Measurements from ENCODE around the gene HHAT.

HHAT gene

DNA sequence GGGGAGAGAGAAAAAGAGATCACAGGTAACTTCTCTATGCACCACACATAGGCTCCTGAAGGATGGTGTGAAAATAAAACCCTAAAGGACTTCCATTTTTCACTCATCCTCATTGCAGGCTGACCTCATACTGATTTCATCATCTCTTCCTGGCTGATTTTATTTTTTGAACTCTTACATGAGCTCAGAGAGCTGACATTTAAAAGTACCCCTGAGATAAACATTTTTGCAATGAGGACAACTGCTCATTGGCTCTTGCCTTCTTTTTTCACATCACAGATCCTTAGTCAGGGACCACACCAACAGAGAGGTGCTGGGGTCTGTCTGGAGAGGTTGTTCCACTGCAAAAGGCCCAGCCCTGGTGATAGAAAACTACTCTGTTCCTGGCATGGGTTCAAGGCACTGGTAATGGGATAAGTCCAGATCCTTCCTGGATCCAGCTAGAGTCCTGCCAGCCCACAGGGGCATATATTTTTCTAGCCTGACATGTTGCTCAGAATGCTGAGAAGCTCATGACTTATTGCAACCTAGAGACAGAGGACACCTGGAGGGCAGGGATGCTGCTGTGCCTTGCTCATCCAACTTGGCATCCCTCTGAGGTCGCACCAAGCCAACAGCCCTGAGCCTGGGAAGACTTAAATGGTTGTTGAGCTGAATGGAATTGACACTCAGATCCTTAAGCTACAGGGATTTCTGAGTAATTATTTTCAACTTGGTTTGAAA lies 360.0 kb downstream of the HHAT start:
- DNase-seq (ENCODE audit: low spot score), result no peak

DNA sequence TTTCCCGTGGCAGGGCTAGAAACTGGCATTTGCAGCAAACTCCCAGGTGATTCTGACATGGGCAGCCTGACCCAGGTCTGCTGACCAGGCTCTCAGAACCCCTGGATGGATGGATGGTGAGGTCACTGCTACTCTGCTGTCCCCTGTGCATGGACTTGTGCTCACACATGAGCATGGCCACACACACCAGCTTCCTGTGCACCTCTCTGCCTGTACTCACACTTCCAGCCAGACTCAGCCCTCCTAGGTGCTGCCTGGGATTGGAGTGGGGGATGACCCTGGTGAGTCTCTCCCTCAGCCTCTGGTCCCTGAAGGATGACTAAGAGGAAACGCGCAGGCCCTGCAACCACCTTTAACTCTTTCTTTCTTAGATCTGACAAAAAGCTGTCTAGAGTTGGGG lies 361.1 kb downstream of the HHAT start:
- DNase-seq (ENCODE audit: low spot score), result no peak

DNA sequence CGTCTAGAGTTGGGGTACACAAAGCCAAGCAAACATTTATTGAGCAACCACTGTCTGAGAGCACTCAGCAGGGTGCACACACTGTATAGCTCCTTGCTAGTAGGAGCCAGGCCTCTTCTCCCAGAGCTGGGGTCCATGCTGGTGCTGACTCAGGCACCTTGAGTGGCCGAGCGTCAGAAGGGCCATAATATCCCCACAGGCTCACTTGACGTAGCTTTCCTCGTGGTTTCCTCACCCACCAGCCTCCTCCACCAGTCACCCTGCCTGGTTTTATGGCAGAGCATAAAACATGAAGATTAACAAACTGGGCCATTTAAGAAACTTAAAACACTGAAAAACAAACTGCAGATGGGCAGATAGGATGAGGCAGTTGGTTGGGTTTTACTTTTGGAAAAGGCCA lies 361.5 kb downstream of the HHAT start:
- no peak for DNase-seq (ENCODE audit: low spot score)

GRCh38 chr1:210691039-210691610 lies 362.4 kb downstream of the HHAT start:
- DNase-seq (ENCODE audit: low spot score), result no peak

DNA sequence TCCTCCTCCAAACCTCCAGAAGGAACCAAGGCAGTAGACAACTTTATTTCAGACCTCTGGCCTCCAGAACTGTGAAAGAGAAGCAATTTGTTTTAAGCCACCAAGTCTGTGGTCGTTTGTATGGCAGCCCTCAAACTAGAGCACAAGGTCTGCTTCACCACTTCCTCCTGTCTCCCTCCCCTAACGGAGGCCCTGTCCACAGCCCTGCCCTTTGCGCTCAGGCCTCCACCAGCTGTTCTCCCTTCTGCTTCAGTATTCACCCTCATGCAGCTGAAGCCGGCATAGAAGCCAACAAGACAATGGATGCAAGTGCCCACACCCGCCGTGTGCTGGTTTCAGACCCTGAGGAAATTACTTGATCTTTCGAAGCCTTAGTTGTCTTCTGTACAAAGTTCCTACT lies 364.1 kb downstream of the HHAT start:
- no peak for DNase-seq (ENCODE audit: low spot score)

DNA sequence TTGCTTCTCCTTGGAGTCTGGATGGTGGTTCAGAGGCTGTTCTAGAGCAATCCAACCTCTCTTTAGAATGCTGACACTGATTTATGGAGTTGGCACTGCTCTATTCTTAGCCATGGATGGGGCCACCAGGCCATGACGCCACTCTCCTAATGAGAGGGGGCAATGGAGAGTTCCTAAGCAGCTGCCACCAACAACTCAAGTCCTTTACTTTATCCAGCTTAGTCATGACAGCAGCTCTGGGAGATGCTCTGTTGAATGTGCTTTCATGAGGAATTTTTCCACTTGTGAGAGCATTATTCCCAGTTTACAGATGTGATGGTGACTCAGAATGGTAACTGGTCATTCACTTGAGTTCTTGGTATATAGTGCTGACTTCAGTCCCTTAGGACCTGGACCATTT lies 366.3 kb downstream of the HHAT start:
- no peak for DNase-seq (ENCODE audit: low spot score)

GRCh38 chr1:210696709-210697108 lies 368.0 kb downstream of the HHAT start:
- no peak for DNase-seq (ENCODE audit: low spot score)

DNA sequence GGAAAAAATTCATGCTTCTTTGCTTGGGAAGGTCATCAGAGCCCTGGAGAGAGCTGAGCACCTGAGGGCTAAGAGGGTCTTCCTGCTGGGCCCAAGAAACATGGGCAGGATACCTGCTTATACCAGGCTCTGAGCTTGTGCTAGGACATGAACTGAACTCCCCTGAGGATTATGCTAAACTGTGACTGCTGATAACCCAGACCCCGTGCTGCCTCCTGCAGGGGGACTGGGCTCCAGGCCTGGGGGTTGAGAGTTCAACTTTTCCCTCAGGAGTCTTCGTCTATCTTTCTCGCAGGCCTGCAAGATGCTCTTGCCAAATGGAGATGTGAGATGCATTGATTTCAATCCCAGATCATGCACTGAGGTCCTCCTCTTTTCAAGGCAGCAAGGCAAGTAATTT lies 368.5 kb downstream of the HHAT start:
- DNase-seq (ENCODE audit: low spot score), result no peak

DNA sequence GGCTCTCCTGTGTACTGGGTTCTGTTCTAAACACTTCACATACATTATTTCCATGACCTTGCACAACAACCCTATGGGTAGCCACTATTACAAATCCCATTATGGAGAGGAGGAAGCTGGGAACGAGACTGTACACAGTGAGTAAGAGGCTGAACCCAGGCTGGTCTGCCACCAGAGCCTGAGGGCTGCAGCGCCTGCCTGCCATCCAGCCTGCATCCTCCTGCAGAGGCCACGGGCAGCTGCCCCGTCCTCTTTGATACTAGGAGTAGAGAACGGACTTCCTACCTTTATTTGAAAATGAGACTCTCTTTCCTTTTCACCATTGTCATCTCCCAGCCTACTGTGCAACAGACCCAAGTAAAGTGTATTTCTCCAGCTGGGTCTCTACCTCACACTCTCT lies 370.0 kb downstream of the HHAT start:
- no peak for DNase-seq (ENCODE audit: low spot score)

DNA sequence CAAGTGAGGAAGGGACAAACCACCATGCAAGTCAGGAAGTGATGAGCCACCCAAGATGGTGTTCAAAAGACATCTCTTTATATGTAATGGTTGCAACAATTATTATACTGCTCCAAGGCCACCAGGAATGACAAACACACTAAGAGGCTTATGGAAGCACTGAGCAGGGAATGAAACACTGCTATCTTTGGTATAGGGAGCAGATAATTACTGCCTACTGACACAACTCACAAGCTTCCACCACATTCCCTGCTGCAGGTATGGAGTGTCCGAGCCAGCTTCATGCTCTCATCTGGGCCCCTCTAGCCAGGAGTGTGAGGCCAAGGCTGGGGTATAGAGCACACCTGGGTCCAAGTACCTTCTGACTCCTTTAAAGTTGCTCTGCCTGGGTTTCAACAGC lies 371.4 kb downstream of the HHAT start:
- no peak for DNase-seq (ENCODE audit: low spot score)

DNA sequence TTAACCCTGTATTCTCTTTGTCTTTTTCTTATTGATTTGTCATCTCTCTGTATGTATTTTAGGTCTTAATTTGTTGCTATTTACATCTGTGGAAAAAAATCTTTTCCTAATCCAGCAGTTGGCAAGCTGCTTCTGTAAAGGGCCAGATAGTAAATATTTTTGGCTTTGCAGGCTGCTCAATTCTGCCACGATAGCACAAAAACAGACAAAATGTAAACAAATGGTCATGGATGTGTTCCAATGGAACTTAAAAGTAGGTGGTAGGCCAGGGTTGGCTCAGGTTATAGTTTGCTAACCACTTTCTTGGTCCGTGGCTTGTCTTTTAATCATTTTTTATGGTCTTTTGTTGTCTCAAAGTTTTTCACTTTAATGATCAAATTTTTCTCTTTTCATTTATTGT lies 371.8 kb downstream of the HHAT start:
- DNase-seq (ENCODE audit: low spot score), result no peak

- DNase-seq (ENCODE audit: low spot score), result no peak
Measured at GRCh38 chr1:210702506-210702905, 373.8 kb downstream of the HHAT start.

DNA sequence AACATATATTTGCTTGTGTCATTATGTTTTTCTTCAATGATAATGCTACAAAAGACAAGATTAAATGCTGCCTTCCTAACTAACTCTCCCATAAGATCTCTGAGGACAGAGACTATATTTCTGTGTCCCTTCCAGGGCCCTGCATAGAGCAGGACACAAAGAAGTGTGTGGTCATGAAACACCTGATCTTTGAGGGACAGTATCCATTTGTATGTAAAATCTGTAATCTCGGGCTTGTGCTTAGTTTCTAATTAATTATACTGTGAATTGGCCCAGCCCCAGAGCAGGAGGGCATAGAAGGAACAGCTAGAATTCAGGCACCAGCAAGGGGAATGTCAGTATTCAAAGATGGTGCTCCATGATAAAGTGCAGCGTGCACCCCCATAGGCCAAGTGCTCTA lies 374.9 kb downstream of the HHAT start:
- DNase-seq (ENCODE audit: low spot score), result no peak

GRCh38 chr1:210705086-210705485 lies 376.4 kb downstream of the HHAT start:
- no peak for DNase-seq (ENCODE audit: low spot score)

DNA sequence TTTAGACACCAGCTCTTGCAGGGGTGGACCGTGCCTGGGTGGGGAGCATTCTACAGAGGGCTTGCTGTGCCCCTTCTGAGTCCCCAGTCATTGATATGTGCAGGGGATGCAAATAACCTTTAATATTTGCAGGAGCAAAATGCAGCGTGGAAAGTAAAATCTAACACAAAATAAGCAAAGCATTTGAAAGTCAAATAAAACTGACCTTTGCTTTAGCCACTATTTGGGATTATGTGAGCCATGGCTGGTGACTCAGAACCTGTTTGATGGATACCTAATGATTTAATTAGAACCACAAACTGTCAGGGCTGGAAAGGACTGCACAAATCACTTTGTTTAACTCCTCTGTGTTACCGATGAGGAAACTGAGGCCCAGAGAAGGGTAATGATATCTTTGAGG lies 377.5 kb downstream of the HHAT start:
- DNase-seq (ENCODE audit: low spot score), result no peak

DNA sequence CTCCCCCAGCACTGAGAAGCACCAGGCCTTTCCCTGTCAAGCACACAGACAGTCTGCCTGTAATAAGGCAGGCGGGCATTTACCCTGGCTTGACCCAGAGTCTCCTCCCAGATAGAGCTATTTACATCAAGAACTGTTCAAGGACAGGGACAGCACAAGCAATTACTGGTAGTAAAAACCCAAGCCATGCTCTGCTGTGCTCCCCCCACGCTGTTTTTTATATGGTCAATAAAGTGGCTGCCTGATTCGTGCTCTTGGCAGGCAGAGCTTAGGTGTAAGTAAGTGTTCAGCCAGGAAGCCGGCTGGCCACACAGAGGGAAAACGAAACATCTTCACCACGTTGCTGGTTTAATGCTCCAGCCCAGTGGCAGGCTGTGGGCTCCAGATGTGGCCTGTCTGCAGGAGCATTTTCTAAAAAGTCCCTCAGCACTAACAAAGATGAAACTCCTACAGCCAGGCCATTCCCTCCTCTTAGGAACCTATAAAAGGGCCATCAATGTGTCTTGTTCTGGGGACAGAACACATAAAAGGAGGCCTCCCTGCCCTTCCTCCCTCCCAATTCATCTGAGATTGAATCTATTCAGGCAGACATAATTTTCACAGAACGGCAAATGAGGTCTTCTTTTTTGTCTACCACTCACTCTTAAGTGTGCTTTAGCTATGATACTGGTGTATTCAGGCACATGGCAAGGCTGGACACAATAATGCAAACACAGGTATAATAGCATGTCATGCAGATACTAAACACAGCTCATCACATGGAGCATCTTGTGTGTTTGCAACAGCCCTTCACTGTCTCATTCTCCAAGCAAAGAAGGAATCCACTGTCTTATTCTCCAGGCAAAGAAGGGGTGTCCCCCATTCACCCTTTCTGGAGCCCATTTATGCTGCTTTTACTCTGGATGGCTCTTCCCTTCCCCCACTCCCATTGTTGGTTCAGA lies 378.9 kb downstream of the HHAT start:
- DNase-seq (ENCODE audit: low spot score), result no peak

DNA sequence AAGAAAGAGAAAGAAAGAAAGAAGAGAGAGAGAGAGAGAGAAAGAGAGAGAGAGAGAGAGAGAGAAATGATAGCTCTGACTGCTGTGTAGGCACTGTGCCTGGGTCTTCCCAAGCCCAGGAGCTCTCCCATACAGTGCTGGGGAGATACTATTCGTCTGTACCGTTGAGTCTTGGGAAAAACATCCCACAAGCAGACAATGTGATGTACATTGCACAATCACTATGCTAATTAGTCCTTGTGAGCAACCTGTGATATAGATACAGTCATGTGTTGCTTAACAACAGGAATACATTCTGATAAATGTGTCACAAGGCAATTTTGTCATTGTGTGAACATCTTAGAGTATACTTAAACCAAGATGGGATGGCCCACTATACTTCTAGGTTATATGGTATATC lies 381.0 kb downstream of the HHAT start:
- DNase-seq (ENCODE audit: low spot score), result no peak

DNA sequence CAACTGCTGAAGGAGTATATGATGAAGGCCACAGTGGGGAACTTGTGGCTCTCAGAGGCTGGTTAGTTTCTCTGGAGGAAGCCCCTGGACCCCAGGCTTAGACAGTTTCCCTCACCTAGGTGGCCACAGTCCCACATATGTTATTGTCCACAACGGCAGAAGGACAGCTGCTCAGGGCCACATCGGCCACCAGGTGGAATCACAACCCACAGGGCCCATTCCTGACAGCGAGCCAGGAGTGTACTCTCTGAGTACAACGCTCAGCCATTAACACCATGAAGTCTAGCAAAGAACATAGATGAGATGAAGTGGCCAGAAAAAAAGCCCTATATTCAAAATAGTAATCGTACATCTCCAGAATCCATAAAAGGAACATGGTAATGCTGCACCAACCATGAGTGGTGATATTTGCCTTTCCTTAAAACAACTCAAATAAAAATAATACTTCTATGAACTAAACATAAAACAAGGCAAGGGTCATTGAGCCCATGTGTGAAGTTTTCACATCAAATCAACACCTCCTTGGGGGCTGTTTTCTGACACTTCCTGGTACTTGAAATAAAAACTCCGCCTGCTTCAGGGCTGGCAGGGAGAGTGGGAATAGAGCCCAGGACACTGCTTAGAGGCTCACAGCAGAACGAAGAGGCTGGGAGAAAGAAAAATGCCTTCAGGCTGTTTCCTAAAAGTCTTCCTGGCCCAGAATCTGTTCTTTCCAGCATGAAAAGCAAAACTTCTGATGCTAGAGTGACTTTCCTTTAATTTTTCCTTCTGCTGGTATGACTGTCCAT lies 383.3 kb downstream of the HHAT start:
- DNase-seq (ENCODE audit: low spot score), result no peak

DNA sequence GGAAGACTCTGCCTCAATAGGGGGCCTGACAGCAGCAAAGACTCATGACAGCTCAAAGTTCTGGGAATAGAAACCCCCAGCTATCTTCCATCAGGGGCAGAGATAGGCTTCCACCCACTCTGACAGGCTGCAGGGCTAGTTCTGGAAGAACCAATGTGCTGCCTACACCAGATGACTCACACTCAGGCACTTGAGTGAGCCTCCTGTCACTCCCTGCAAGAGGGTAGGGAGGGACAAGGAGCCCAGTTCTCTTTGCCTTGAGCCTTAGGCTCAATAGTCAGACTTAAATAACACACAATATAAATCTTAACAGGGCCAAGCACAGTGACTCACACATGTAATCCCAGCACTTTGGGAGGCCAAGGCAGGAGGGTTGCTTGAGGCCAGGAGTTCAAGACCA lies 386.4 kb downstream of the HHAT start:
- no peak for DNase-seq (ENCODE audit: low spot score)

DNA sequence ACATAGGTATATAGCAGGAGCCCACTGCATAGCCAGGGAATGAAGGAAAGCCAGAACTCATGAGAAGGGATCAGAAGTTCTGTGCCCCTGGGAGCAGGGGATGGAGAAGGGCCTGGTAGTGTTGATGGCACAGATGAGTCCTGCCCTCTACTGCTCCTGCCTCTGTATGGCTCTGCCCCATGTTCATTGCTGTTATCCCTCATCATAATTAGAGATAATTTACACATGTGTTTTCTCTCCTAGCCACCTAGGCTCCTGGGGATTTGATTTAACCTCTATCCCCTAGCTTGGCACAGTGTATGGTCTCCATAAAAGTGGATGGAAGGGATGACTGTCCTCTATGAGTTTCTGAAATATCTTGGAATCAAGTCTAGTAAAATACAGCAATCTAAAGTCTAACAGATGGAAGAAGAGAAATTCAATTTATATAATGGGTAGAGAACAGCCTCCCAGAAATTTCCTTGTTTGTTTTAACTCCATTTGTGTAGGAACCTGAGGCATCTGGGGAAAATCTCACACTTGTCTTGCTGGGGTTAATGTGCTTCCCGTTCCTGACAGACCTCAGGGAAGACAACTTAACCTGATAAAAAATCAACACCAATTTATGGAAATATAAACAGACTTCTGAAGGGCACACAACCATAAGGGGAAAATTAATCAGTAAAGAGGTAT lies 393.8 kb downstream of the HHAT start:
- no peak for DNase-seq (ENCODE audit: low spot score)

DNA sequence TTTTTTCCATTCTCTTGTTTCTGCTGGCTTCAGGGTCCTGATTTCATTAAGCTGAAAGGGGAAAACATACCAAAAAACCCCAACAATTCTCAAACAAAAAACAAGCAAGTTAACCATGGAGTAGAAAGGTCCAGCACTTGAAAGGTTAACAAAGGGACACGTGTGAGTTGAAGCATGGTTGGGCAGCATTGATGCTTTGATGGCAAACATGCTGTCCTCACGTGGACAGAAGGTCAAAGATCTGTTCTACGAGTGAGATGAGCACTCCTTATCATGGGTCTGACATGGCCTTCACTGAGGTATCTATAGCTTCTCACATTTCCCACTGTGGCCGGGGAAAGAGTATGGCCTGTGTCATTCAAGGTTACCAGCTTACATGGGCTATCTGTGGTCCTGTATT lies 394.9 kb downstream of the HHAT start:
- no peak for DNase-seq (ENCODE audit: low spot score)

DNA sequence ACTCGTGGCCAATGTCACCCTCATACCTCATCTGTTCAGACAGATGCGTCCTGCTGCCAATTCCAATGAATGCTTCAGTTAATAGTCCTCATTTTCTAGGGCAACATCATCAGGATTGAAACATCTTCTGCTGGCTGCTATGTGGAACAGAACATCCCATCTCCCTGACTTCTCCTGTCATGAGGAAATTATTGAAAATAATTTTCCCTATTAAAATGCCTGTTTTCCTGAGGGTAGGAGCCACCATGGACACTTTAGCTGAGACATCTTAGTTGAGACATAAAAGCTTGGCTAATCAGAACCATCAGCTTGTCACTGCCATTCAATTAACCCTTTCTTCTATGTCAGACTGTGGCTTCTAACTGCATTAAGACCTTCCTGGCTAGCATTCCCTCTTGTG lies 396.1 kb downstream of the HHAT start:
- no peak for DNase-seq (ENCODE audit: low spot score)

Measured in germinal center (tissue), 1 donor.